ENCODE data around the gene TUBE1. TPM values are rescaled to one million over a fixed set of nuclear protein-coding genes. Genes with fewer than 3 reads are reported as not detected.

TUBE1 gene
- polyA plus RNA-seq, 1 of the 3 experiments (the other 2 are of a cell fraction): 11.9 TPM

GRCh38 chr6:112113918-112114317, 26.6 kb upstream of the TUBE1 start:
- POLR2A ChIA-PET: no interaction called here
- Histone ChIP-seq H3K9ac (no peak overlapping the region), H3K79me2 (ENCODE audit: insufficient read depth) (no peaks in the 10 kb centered on the region), H3K36me3 (replicated peaks in 1 of 2; ENCODE audit: control insufficient read depth in 1 of 2, insufficient read depth in 2 of 2, low read length in 1 of 2) (peaks cover 0 to 42% of the 10 kb centered on the region in 2 experiments), H3K4me1 (ENCODE audit: control insufficient read depth in 1 of 2, insufficient read depth in 2 of 2, low read depth in 1 of 2, low read length in 1 of 2) (peaks cover 0 to 6% of the 10 kb centered on the region in 2 experiments; a peak in 2 of 4 replicates), H3F3A (replicated peaks; ENCODE audit: insufficient read depth) (no peaks in the 10 kb centered on the region), H3K27me3 (ENCODE audit: insufficient read depth) (no peaks in the 10 kb centered on the region), H3K9me2 (no peaks in the 10 kb centered on the region), H3K4me3 (ENCODE audit: low read depth in 2 of 2, low read length in 1 of 2) (no peak overlapping the region), H3K27ac (ENCODE audit: low read depth in 2 of 2, low read length in 1 of 2) (no peak overlapping the region), H4K20me1 (ENCODE audit: insufficient read depth) (no peaks in the 10 kb centered on the region), H2AFZ (ENCODE audit: low read depth) (no peak overlapping the region), H3K4me2 (no peak overlapping the region), H3K9me3 (no peaks in the 10 kb centered on the region)
- TF ChIP-seq RCOR1 (IDR thresholded peaks at IDR 0.05; ENCODE audit: low read length): no peak
- TF ChIP-seq YY1 (IDR thresholded peaks at IDR 0.05; ENCODE audit: low read depth): no peak
- no peak for TF ChIP-seq JUND (IDR thresholded peaks at IDR 0.05)
- no peak for TF ChIP-seq RAD21 (IDR thresholded peaks at IDR 0.05; ENCODE audit: low read length)
- TF ChIP-seq NFIC (IDR thresholded peaks at IDR 0.05; ENCODE audit: borderline replicate concordance): no peak
- TF ChIP-seq MXI1 (IDR thresholded peaks at IDR 0.05; ENCODE audit: low read depth, low read length): no peak
- TF ChIP-seq USF2 (IDR thresholded peaks at IDR 0.05; ENCODE audit: borderline replicate concordance, low read depth, low read length): no peak
- TF ChIP-seq NRF1 (IDR thresholded peaks at IDR 0.05; ENCODE audit: low read depth, low read length): no peak
- no peak for TF ChIP-seq RXRA (IDR thresholded peaks at IDR 0.05; ENCODE audit: borderline replicate concordance, low read depth)
- TF ChIP-seq POLR2AphosphoS5 (IDR thresholded peaks at IDR 0.05; ENCODE audit: low read depth, low read length): no peak
- TF ChIP-seq FOXM1 (IDR thresholded peaks at IDR 0.05; ENCODE audit: low read depth): no peak
- no peak for TF ChIP-seq IRF3 (IDR thresholded peaks at IDR 0.05; ENCODE audit: low read depth, low read length)
- no peak for TF ChIP-seq TCF12 (IDR thresholded peaks at IDR 0.05)
- TF ChIP-seq, protein P1, sequence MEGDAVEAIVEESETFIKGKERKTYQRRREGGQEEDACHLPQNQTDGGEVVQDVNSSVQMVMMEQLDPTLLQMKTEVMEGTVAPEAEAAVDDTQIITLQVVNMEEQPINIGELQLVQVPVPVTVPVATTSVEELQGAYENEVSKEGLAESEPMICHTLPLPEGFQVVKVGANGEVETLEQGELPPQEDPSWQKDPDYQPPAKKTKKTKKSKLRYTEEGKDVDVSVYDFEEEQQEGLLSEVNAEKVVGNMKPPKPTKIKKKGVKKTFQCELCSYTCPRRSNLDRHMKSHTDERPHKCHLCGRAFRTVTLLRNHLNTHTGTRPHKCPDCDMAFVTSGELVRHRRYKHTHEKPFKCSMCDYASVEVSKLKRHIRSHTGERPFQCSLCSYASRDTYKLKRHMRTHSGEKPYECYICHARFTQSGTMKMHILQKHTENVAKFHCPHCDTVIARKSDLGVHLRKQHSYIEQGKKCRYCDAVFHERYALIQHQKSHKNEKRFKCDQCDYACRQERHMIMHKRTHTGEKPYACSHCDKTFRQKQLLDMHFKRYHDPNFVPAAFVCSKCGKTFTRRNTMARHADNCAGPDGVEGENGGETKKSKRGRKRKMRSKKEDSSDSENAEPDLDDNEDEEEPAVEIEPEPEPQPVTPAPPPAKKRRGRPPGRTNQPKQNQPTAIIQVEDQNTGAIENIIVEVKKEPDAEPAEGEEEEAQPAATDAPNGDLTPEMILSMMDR (IDR thresholded peaks at IDR 0.05): no peak
- CTCF ChIA-PET: no interaction called here
- no peak for DNase-seq

GRCh38 chr6:112113431-112113830, 26.1 kb upstream of the TUBE1 start:
- Histone ChIP-seq H3K9ac (no peak overlapping the region), H3K27ac (ENCODE audit: low read depth in 2 of 2, low read length in 1 of 2) (no peak overlapping the region), H3F3A (replicated peaks; ENCODE audit: insufficient read depth) (no peaks in the 10 kb centered on the region), H4K20me1 (ENCODE audit: insufficient read depth) (no peaks in the 10 kb centered on the region), H3K9me2 (no peaks in the 10 kb centered on the region), H3K4me3 (ENCODE audit: low read depth in 2 of 2, low read length in 1 of 2) (no peak overlapping the region), H3K4me1 (ENCODE audit: control insufficient read depth in 1 of 2, insufficient read depth in 2 of 2, low read depth in 1 of 2, low read length in 1 of 2) (peaks cover 0 to 5% of the 10 kb centered on the region in 2 experiments; a peak in 2 of 4 replicates), H3K9me3 (no peaks in the 10 kb centered on the region), H3K4me2 (no peak overlapping the region), H3K36me3 (replicated peaks in 1 of 2; ENCODE audit: control insufficient read depth in 1 of 2, insufficient read depth in 2 of 2, low read length in 1 of 2) (peaks cover 0 to 45% of the 10 kb centered on the region in 2 experiments), H3K27me3 (ENCODE audit: insufficient read depth) (no peaks in the 10 kb centered on the region), H2AFZ (ENCODE audit: low read depth) (no peak overlapping the region), H3K79me2 (ENCODE audit: insufficient read depth) (no peaks in the 10 kb centered on the region)
- POLR2A ChIA-PET: no interaction called here
- TF ChIP-seq GABPA (IDR thresholded peaks at IDR 0.05; ENCODE audit: low read depth) (no peak), TAF1 (IDR thresholded peaks at IDR 0.05; ENCODE audit: borderline replicate concordance, low read depth, low read length) (no peak), YY1 (IDR thresholded peaks at IDR 0.05; ENCODE audit: low read depth) (no peak), USF1 (IDR thresholded peaks at IDR 0.05; ENCODE audit: borderline replicate concordance, low read depth) (no peak), GATA2 (CRISPR knock-in tag; IDR thresholded peaks at IDR 0.05) (no peak), USF2 (IDR thresholded peaks at IDR 0.05; ENCODE audit: borderline replicate concordance, low read depth, low read length) (no peak), RXRA (IDR thresholded peaks at IDR 0.05; ENCODE audit: borderline replicate concordance, low read depth) (no peak), NFIC (IDR thresholded peaks at IDR 0.05; ENCODE audit: borderline replicate concordance) (no peak), IRF3 (IDR thresholded peaks at IDR 0.05; ENCODE audit: low read depth, low read length) (no peak), JUND (IDR thresholded peaks at IDR 0.05) (no peak), TEAD4 (IDR thresholded peaks at IDR 0.05; ENCODE audit: borderline replicate concordance, insufficient read depth) (no peak)
- WGBS (ENCODE audit: low lambda C conversion rate): 82% methylated on average over 3 of the region's 3 CpGs
- DNase-seq: no peak
- CTCF ChIA-PET: interaction anchor here (1.1 to 1.7 kb wide), 2 partner anchors 10 to 49 kb away, joined by 3 to 6 read pairs; no protein-coding TSS in a partner anchor

All from SK-N-SH (cell line).